HG02571 (cell line): ENCODE data around the gene KRTAP19-3.
"Not testable (repeated sequence)": the region's sequence is repeated elsewhere in the genome, so short reads cannot be mapped to it uniquely, and the experiment has no call there.

Experiments used
- ATAC-seq: cut with Tn5 transposase; IDR thresholded peaks from one replicate; pipeline ENCODE4 v1.9.1; 2021; ENCODE audit warnings: mild to moderate bottlenecking, moderate library complexity; ENCODE audit not compliant: unreplicated experiment

The KRTAP19-3 gene

GRCh38 chr21:30491963-30492428, at the start of gene KRTAP19-3:
Gene KRTAP19-3 (minus strand): TSS chr21:30492013. CDS start chr21:30491957, 56 bp downstream.
- ATAC-seq, result no peak

GRCh38 chr21:30518876-30519275, 27.1 kb upstream of the KRTAP19-3 start:
- no peak for ATAC-seq

GRCh38 chr21:30515681-30516080, 23.9 kb upstream of the KRTAP19-3 start:
- no peak for ATAC-seq

GRCh38 chr21:30505621-30506205, 13.9 kb upstream of the KRTAP19-3 start:
- ATAC-seq, result not testable (repeated sequence)

GRCh38 chr21:30502041-30502440, 10.2 kb upstream of the KRTAP19-3 start, which contains the start of gene KRTAP19-5:
Gene KRTAP19-5 (minus strand): TSS chr21:30502141. CDS start chr21:30502090, 51 bp downstream.
- ATAC-seq, result no peak

GRCh38 chr21:30497065-30497464, 5.3 kb upstream of the KRTAP19-3 start, which contains the start of gene KRTAP19-4:
Gene KRTAP19-4 (minus strand): TSS chr21:30497165. CDS start chr21:30497110, 55 bp downstream.
- no peak for ATAC-seq

- ATAC-seq, result no peak
Observed at GRCh38 chr21:30487336-30487735, 4.5 kb downstream of the KRTAP19-3 start, which contains the start of gene KRTAP19-2. Gene KRTAP19-2 (minus strand): TSS chr21:30487436. CDS start chr21:30487348, 88 bp downstream.

- no peak for ATAC-seq
Observed at GRCh38 chr21:30486180-30486579, 5.6 kb downstream of the KRTAP19-3 start.

GRCh38 chr21:30482130-30482529, 9.7 kb downstream of the KRTAP19-3 start:
- ATAC-seq, result no peak

GRCh38 chr21:30480145-30480544, 11.7 kb downstream of the KRTAP19-3 start, which contains the start of gene KRTAP19-1:
Gene KRTAP19-1 (minus strand): TSS chr21:30480367. CDS start chr21:30480317, 50 bp downstream.
- no peak for ATAC-seq

GRCh38 chr21:30479259-30479658, 12.6 kb downstream of the KRTAP19-3 start:
- ATAC-seq, result no peak

- ATAC-seq, result no peak
Observed at GRCh38 chr21:30478004-30478403, 13.8 kb downstream of the KRTAP19-3 start.

- ATAC-seq, result no peak
Observed at GRCh38 chr21:30468900-30469714, 22.7 kb downstream of the KRTAP19-3 start.

GRCh38 chr21:30463713-30464112, 28.1 kb downstream of the KRTAP19-3 start:
- no peak for ATAC-seq

GRCh38 chr21:30448514-30448913, 43.3 kb downstream of the KRTAP19-3 start:
- no peak for ATAC-seq

GRCh38 chr21:30447056-30447455, 44.8 kb downstream of the KRTAP19-3 start:
- no peak for ATAC-seq

- no peak for ATAC-seq
Observed at GRCh38 chr21:30444204-30444603, 47.6 kb downstream of the KRTAP19-3 start.

GRCh38 chr21:30443226-30443625, 48.6 kb downstream of the KRTAP19-3 start:
- no peak for ATAC-seq
